HL-60 (cell line): ENCODE data around the gene NUP43.

ENCODE experiments used
- DNase-seq, 2 experiments: peaks; one replicate each; pipeline ENCODE4 v3.0.0-alpha.2; 2010 to 2020; ENCODE audit warnings: low read depth in 1 of 2, low spot score in 1 of 2
- H3K27ac ChIP-seq: fragments of 250-450 bp; sonication (Bioruptor Pico); replicated peaks from 2 replicates; pipeline ENCODE4 v1.5.1; 2020; ENCODE audit warnings: mild to moderate bottlenecking, moderate library complexity
- H3K27me3 ChIP-seq: fragments of 250-450 bp; sonication (Bioruptor Pico); 2 replicates; pipeline ENCODE4 v1.5.1; 2021; ENCODE audit warnings: mild to moderate bottlenecking, moderate library complexity; ENCODE audit not compliant: insufficient read depth, poor library complexity, severe bottlenecking
- H3K4me3 ChIP-seq: replicated peaks from 2 replicates; pipeline ENCODE4 v1.5.1; 2011; ENCODE audit warnings: mild to moderate bottlenecking, control low read depth, low read length; ENCODE audit not compliant: insufficient read depth
- CTCF ChIP-seq: IDR thresholded peaks from one replicate; pipeline ENCODE4 v1.5.1; 2011; ENCODE audit warnings: low read length, control low read depth, inconsistent platforms; ENCODE audit not compliant: insufficient read depth
- GABPA ChIP-seq: IDR thresholded peaks from 2 replicates; pipeline ENCODE4 v1.6.1; 2012; ENCODE audit warnings: low read depth
- POLR2AphosphoS5 ChIP-seq: IDR thresholded peaks from 2 replicates; pipeline ENCODE4 v1.6.1; 2012; ENCODE audit warnings: low read depth
- REST ChIP-seq: IDR thresholded peaks from 2 replicates; pipeline ENCODE4 v1.6.1; 2012; ENCODE audit warnings: low read depth; ENCODE audit not compliant: insufficient replicate concordance
- SPI1 ChIP-seq: IDR thresholded peaks from 2 replicates; pipeline ENCODE4 v1.6.1; 2012; ENCODE audit warnings: low read depth, mild to moderate bottlenecking, borderline replicate concordance

Gene NUP43

GRCh38 chr6:149699150-149699549 is 47.2 kb downstream of the NUP43 start:
- H3K27me3 ChIP-seq = no peaks in the 10 kb centered on the region
- DNase-seq = no peak
- no peak overlapping the region for H3K4me3 ChIP-seq
- no peak overlapping the region for H3K27ac ChIP-seq
- TF ChIP-seq CTCF (no peak), POLR2AphosphoS5 (no peak), SPI1 (no peak), GABPA (no peak), REST (no peak)

- H3K27me3 ChIP-seq = no peaks in the 10 kb centered on the region
- no peak overlapping the region for H3K4me3 ChIP-seq
- H3K27ac ChIP-seq = no peak overlapping the region
- TF ChIP-seq GABPA (no peak), REST (no peak), CTCF (no peak), POLR2AphosphoS5 (no peak), SPI1 (no peak)
- DNase-seq = no peak
Observed at GRCh38 chr6:149698175-149698574, 48.2 kb downstream of the NUP43 start.

GRCh38 chr6:149696901-149697300 is 49.4 kb downstream of the NUP43 start:
- TF ChIP-seq REST = no peak
- no peak for TF ChIP-seq SPI1
- TF ChIP-seq POLR2AphosphoS5 = no peak
- no peak for TF ChIP-seq GABPA
- TF ChIP-seq CTCF = no peak
- no peak for DNase-seq
- H3K27me3 ChIP-seq = no peaks in the 10 kb centered on the region
- H3K27ac ChIP-seq = no peak overlapping the region
- H3K4me3 ChIP-seq = no peak overlapping the region
